Measurements from ENCODE around the gene TPRN. TPM values are rescaled to one million over a fixed set of nuclear protein-coding genes. Genes with fewer than 3 reads are reported as not detected.

The TPRN gene
- total and polyA plus RNA-seq, 2 of the 4 experiments (the other 2 are of a cell fraction), result 1.8 to 5.3 TPM

GRCh38 chr9:137194388-137194787, 6.2 kb downstream of the TPRN start:
- Histone ChIP-seq H3K9me1 (ENCODE audit: insufficient read depth, low read length) (no peaks in the 10 kb centered on the region), H3K4ac (ENCODE audit: low read depth, low read length) (no peak overlapping the region), H3K27me3 (ENCODE audit: control insufficient read depth, insufficient read depth, low read length) (no peaks in the 10 kb centered on the region), H4K5ac (ENCODE audit: low read depth, low read length) (no peak overlapping the region), H3K4me2 (ENCODE audit: low read depth, low read length) (no peak overlapping the region), H3K23ac (ENCODE audit: low read depth, low read length) (no peak overlapping the region), H2BK20ac (ENCODE audit: low read depth, low read length) (no peak overlapping the region), H4K91ac (ENCODE audit: insufficient read depth, low read depth, low read length) (no peak overlapping the region), H2AK5ac (ENCODE audit: low read depth, low read length) (no peak overlapping the region), H3K4me1 (ENCODE audit: control insufficient read depth, insufficient read depth, low read length) (peaks cover 24% of the 10 kb centered on the region), H4K8ac (ENCODE audit: low read depth in 2 of 2, low read length in 2 of 2) (no peak overlapping the region), H3K4me3 (ENCODE audit: insufficient read depth, low read depth, low read length) (no peak overlapping the region), H3K79me1 (ENCODE audit: low read depth in 1 of 2, low read length in 2 of 2) (peaks cover 10 to 79% of the 10 kb centered on the region in 2 experiments), H3K14ac (replicated peaks; ENCODE audit: low read depth, low read length) (no peak overlapping the region), H3K18ac (ENCODE audit: low read depth, low read length) (no peak overlapping the region), H4K20me1 (ENCODE audit: insufficient read depth, low read length) (peaks cover 44% of the 10 kb centered on the region), H2BK15ac (ENCODE audit: low read depth, low read length) (no peak overlapping the region), H2AK9ac (replicated peaks; ENCODE audit: low read depth, low read length, poor library complexity) (peak overlapping the region; percentile 84), H2BK5ac (ENCODE audit: low read depth, low read length, poor library complexity, severe bottlenecking) (no peak overlapping the region), H3K9ac (ENCODE audit: low read depth, low read length) (no peak overlapping the region), H3K27ac (ENCODE audit: insufficient read depth, low read length) (no peak overlapping the region), H3K9me3 (ENCODE audit: control insufficient read depth, insufficient read depth, low read length) (no peaks in the 10 kb centered on the region), H2AFZ (replicated peaks; ENCODE audit: low read length, poor library complexity) (no peak overlapping the region), H3K36me3 (ENCODE audit: control insufficient read depth, insufficient read depth, low read length) (peaks cover 26% of the 10 kb centered on the region), H2BK120ac (ENCODE audit: low read depth, low read length) (no peak overlapping the region), H3K56ac (ENCODE audit: extremely low read depth, insufficient read depth, low read length) (no peak overlapping the region)
- ATAC-seq (ENCODE audit: low read depth), result no peak
- no peak for DNase-seq
- 53% methylated on average over 3 of the region's 16 CpGs; no CpG with 5 or more reads in 1 of the 2 experiments for WGBS, 2 experiments (ENCODE audit: extremely low coverage in 2 of 2, insufficient read length in 1 of 2)
- CTCF ChIA-PET, result interaction anchor here (1.0 kb wide), 1 partner anchor 33 kb away, joined by 3 read pairs; the partner anchor contains the start of gene RNF224
- no TSS peak for BruUV-seq (replicated peaks)
- dilution Hi-C loops (cut with HindIII; ENCODE audit: low sequenced_read_pairs, unreplicated experiment) (no loop called here), intact Hi-C loops (cut with micrococcal nuclease) (no loop called here), in situ Hi-C loops (cut with MboI; ENCODE audit: low sequenced_read_pairs) (no loop called here)
- POLR2A ChIA-PET (ENCODE audit: unreplicated experiment), result no interaction called here
- TF ChIP-seq RCOR1 (IDR thresholded peaks at IDR 0.05; ENCODE audit: insufficient replicate concordance, low read length) (no peak), MAFK (IDR thresholded peaks at IDR 0.05; ENCODE audit: low read depth, low read length) (no peak), MXI1 (IDR thresholded peaks at IDR 0.05; ENCODE audit: borderline replicate concordance, low read depth, low read length) (no peak), CTCF (conservative IDR thresholded peaks at IDR 0.05; ENCODE audit: low read depth, low read length) (no peak), ELK1 (IDR thresholded peaks at IDR 0.05; ENCODE audit: borderline replicate concordance, low read depth, low read length) (no peak), NFE2L2 (IDR thresholded peaks at IDR 0.05; ENCODE audit: low read depth, low read length) (no peak), FOS (IDR thresholded peaks at IDR 0.05; ENCODE audit: low read depth, low read length) (no peak), SMC3 (IDR thresholded peaks at IDR 0.05; ENCODE audit: low read depth, low read length) (no peak)
